Measurements from ENCODE around the gene KLHL29. TPM values are rescaled to one million over a fixed set of nuclear protein-coding genes. Genes with fewer than 3 reads are reported as not detected.

Gene KLHL29
- polyA plus RNA-seq, 2 donors, result 2.1 to 3.8 TPM

DNA sequence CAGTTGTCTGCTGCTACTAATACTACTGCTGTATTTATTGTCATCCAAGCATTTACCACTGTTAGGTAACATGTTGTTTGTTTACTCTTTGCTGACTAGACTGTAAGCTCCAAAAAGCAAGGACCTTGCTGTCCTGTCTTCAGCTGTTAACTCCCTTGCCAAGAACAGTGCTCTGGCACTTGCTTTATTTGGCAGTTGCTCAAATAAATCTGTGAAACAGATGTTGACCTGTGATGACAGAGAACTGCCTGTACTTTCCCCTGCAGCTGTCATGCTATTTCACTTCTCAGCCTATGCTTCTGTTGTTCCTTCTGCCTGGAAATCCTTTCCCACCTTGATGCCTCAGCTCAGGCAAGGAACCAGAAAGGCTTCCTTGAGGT is 360.7 kb downstream of the KLHL29 start:
- Histone ChIP-seq H3K27ac (ENCODE audit: low read depth in 2 of 2, low read length in 1 of 2) (no peak overlapping the region), H3K9me3 (ENCODE audit: control insufficient read depth in 2 of 2, insufficient read depth in 1 of 2, low read depth in 1 of 2, low read length in 1 of 2) (no peaks in the 10 kb centered on the region)

GRCh38 chr2:23746141-23746863 is 361.3 kb downstream of the KLHL29 start:
- H3K27ac ChIP-seq (ENCODE audit: low read depth in 2 of 2, low read length in 1 of 2), result no peak overlapping the region
- H3K27me3 ChIP-seq (ENCODE audit: control insufficient read depth in 1 of 2, insufficient read depth in 2 of 2, low read length in 2 of 2), result no peaks in the 10 kb centered on the region
- peaks cover 2% of the 10 kb centered on the region in 2 donors for H3K4me1 ChIP-seq (ENCODE audit: control insufficient read depth in 2 of 2, insufficient read depth in 2 of 2, low read length in 1 of 2)
- no peaks in the 10 kb centered on the region for H3K9me3 ChIP-seq (ENCODE audit: control insufficient read depth in 2 of 2, insufficient read depth in 1 of 2, low read depth in 1 of 2, low read length in 1 of 2)
- 57 to 81% methylated on average over 2 of the region's 2 CpGs for WGBS, 2 donors
- H3K4me3 ChIP-seq (ENCODE audit: low read depth in 1 of 2, low read length in 2 of 2), result no peak overlapping the region
- H3K36me3 ChIP-seq (ENCODE audit: control insufficient read depth in 2 of 2, insufficient read depth in 2 of 2, low read length in 1 of 2), result no peaks in the 10 kb centered on the region

More for the DNA sequence above, 360.7 kb downstream of the KLHL29 start:
- Histone ChIP-seq H3K36me3 (ENCODE audit: control insufficient read depth in 2 of 2, insufficient read depth in 2 of 2, low read length in 1 of 2) (no peaks in the 10 kb centered on the region), H3K4me3 (ENCODE audit: low read depth in 1 of 2, low read length in 2 of 2) (no peak overlapping the region), H3K4me1 (ENCODE audit: control insufficient read depth in 2 of 2, insufficient read depth in 2 of 2, low read length in 1 of 2) (peaks cover 2% of the 10 kb centered on the region in 2 donors), H3K27me3 (ENCODE audit: control insufficient read depth in 1 of 2, insufficient read depth in 2 of 2, low read length in 2 of 2) (no peaks in the 10 kb centered on the region)

DNA sequence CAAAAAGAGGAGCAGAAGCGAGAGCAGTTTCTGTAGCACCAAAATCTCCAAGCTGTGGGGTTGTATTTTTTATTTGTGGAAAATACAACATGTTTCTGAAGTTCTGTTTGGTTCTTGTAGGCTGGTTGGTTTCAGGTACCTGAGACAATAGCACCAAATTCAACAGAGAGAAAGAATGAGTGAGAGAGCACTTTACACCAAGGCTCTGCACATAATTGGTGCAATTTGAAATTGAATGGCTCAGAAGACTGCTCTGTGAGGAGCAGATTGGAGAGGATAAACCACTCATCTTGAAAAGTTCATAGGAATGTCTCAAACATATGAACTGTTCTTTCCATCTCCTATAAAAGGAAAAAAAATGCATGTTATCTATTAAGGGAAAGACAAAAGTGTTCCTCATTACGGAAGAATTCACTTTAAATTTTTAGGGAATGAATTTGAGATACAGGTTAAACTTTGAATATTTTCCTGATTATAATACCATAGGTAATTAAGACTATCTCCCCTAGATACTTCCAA is 366.8 kb downstream of the KLHL29 start:
- Histone ChIP-seq H3K27me3 (ENCODE audit: control insufficient read depth in 1 of 2, insufficient read depth in 2 of 2, low read length in 2 of 2) (no peaks in the 10 kb centered on the region), H3K4me1 (ENCODE audit: control insufficient read depth in 2 of 2, insufficient read depth in 2 of 2, low read length in 1 of 2) (no peaks in the 10 kb centered on the region), H3K27ac (ENCODE audit: low read depth in 2 of 2, low read length in 1 of 2) (no peak overlapping the region), H3K36me3 (ENCODE audit: control insufficient read depth in 2 of 2, insufficient read depth in 2 of 2, low read length in 1 of 2) (no peaks in the 10 kb centered on the region), H3K9me3 (ENCODE audit: control insufficient read depth in 2 of 2, insufficient read depth in 1 of 2, low read depth in 1 of 2, low read length in 1 of 2) (no peaks in the 10 kb centered on the region), H3K4me3 (ENCODE audit: low read depth in 1 of 2, low read length in 2 of 2) (no peak overlapping the region)
- 96% methylated on average over 2 of the region's 2 CpGs for WGBS, 2 donors

GRCh38 chr2:23753291-23754010 is 368.5 kb downstream of the KLHL29 start:
- Histone ChIP-seq H3K27me3 (ENCODE audit: control insufficient read depth in 1 of 2, insufficient read depth in 2 of 2, low read length in 2 of 2) (no peaks in the 10 kb centered on the region), H3K9me3 (ENCODE audit: control insufficient read depth in 2 of 2, insufficient read depth in 1 of 2, low read depth in 1 of 2, low read length in 1 of 2) (no peaks in the 10 kb centered on the region), H3K27ac (ENCODE audit: low read depth in 2 of 2, low read length in 1 of 2) (no peak overlapping the region), H3K4me3 (ENCODE audit: low read depth in 1 of 2, low read length in 2 of 2) (no peak overlapping the region), H3K36me3 (ENCODE audit: control insufficient read depth in 2 of 2, insufficient read depth in 2 of 2, low read length in 1 of 2) (peaks cover 0 to 5% of the 10 kb centered on the region in 2 donors), H3K4me1 (ENCODE audit: control insufficient read depth in 2 of 2, insufficient read depth in 2 of 2, low read length in 1 of 2) (no peaks in the 10 kb centered on the region)
- 88 to 90% methylated on average over 4 of the region's 4 CpGs for WGBS, 2 donors

DNA sequence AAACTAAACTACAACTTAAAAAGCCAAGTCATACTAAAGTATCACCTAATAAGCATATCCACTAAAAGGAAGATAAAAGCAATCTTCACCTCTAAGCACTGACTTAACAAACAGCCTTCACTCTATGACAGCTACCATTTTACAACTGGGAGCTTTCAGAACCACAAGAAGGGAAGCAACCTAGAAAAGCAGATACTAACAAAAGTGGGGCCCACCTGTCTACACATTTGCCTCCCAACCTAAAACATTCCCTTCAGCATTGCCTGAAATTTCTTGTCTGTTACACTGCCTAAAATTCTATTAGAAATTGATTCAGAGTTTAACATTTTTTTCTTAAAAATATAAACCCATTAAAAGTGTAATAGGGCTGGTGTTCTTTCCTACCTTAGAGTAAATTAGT is 370.0 kb downstream of the KLHL29 start:
- no peaks in the 10 kb centered on the region for H3K9me3 ChIP-seq (ENCODE audit: control insufficient read depth in 2 of 2, insufficient read depth in 1 of 2, low read depth in 1 of 2, low read length in 1 of 2)
- H3K27ac ChIP-seq (ENCODE audit: low read depth in 2 of 2, low read length in 1 of 2), result no peak overlapping the region
- peaks cover 0 to 5% of the 10 kb centered on the region in 2 donors for H3K36me3 ChIP-seq (ENCODE audit: control insufficient read depth in 2 of 2, insufficient read depth in 2 of 2, low read length in 1 of 2)
- H3K4me3 ChIP-seq (ENCODE audit: low read depth in 1 of 2, low read length in 2 of 2), result no peak overlapping the region
- no peaks in the 10 kb centered on the region for H3K4me1 ChIP-seq (ENCODE audit: control insufficient read depth in 2 of 2, insufficient read depth in 2 of 2, low read length in 1 of 2)
- no peaks in the 10 kb centered on the region for H3K27me3 ChIP-seq (ENCODE audit: control insufficient read depth in 1 of 2, insufficient read depth in 2 of 2, low read length in 2 of 2)

DNA sequence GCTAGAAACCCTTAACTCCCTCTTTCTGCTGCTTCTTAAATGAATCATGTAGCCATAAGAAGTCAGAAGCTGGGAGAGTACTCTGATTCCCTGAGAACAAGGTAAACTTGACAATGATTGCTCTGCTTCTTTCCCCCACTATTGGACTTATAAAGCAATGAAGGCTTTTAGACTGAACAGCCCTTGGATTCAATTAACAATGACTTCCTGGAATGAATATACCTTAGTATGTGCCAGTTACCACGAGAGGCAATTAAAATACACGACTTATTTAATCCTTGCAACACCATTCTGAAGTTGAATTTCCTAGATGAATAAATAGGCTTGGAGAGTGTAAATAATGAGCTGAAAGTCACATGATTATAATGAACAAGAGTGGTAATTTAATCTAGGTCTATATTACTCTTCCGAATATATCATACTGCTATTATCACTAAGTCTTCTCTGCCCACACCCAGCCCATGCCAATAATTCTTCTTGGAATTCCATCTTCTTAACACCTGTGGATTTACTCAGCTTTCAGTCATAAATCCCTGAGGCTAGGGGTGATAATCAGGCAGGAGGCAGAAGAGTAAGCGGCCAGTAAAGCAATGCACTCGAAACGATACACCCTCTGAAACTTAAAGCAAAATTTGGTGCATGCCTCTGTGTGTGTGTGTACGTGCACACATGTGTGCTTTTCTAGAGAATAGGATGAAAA is 371.8 kb downstream of the KLHL29 start:
- no peaks in the 10 kb centered on the region for H3K27me3 ChIP-seq (ENCODE audit: control insufficient read depth in 1 of 2, insufficient read depth in 2 of 2, low read length in 2 of 2)
- H3K36me3 ChIP-seq (ENCODE audit: control insufficient read depth in 2 of 2, insufficient read depth in 2 of 2, low read length in 1 of 2), result peaks cover 0 to 5% of the 10 kb centered on the region in 2 donors
- peak overlapping the region in 1 of 2 donors; percentile 21 for H3K27ac ChIP-seq (ENCODE audit: low read depth in 2 of 2, low read length in 1 of 2)
- no peaks in the 10 kb centered on the region for H3K4me1 ChIP-seq (ENCODE audit: control insufficient read depth in 2 of 2, insufficient read depth in 2 of 2, low read length in 1 of 2)
- H3K9me3 ChIP-seq (ENCODE audit: control insufficient read depth in 2 of 2, insufficient read depth in 1 of 2, low read depth in 1 of 2, low read length in 1 of 2), result no peaks in the 10 kb centered on the region
- no peak overlapping the region for H3K4me3 ChIP-seq (ENCODE audit: low read depth in 1 of 2, low read length in 2 of 2)
- WGBS, 2 donors, result 62 to 78% methylated on average over 7 of the region's 7 CpGs

DNA sequence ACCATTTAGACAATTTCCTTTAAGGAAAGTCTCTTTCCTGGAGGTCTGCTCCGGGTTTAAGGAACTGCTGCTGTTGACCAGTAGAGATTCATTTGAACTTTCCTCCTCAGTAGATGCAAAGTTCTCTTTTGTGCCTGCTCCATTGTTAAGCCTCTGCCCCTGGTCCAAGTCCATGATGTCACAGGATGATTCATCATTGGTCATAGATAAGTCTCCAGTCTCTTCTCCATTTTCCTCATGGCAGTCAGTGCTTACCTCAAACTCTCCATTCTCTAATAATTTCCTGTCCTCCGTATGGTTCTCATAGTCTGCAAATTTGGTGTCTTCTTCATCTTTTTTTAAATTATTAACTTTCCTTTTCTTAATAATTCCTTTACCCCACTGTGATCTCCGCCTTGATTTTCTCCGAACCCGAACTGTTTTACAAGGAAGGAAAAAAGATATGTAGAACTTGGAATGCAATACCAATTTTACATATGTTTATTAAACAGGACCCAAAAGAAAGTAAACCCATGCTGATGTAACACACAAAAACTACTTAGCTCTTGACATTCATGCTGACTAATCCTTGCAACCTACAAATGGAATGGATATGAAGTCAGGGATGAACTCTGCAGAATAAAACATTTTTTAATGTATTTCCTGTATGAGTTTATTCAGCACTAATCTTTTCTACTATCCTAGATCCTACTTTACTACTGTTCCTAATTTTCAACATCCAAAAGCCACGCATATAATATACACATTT is 372.9 kb downstream of the KLHL29 start:
- no peaks in the 10 kb centered on the region for H3K4me1 ChIP-seq (ENCODE audit: control insufficient read depth in 2 of 2, insufficient read depth in 2 of 2, low read length in 1 of 2)
- no peaks in the 10 kb centered on the region for H3K9me3 ChIP-seq (ENCODE audit: control insufficient read depth in 2 of 2, insufficient read depth in 1 of 2, low read depth in 1 of 2, low read length in 1 of 2)
- H3K36me3 ChIP-seq (ENCODE audit: control insufficient read depth in 2 of 2, insufficient read depth in 2 of 2, low read length in 1 of 2), result peaks cover 0 to 5% of the 10 kb centered on the region in 2 donors
- H3K27ac ChIP-seq (ENCODE audit: low read depth in 2 of 2, low read length in 1 of 2), result no peak overlapping the region
- 84 to 85% methylated on average over 6 of the region's 6 CpGs for WGBS, 2 donors
- H3K27me3 ChIP-seq (ENCODE audit: control insufficient read depth in 1 of 2, insufficient read depth in 2 of 2, low read length in 2 of 2), result no peaks in the 10 kb centered on the region
- no peak overlapping the region for H3K4me3 ChIP-seq (ENCODE audit: low read depth in 1 of 2, low read length in 2 of 2)
